ENCODE results near the gene ANAPC10.
A peak's percentile ranks its signal among the peaks of the same experiment; 100 is the strongest.
"Not testable (repeated sequence)": the region's sequence is repeated elsewhere in the genome, so short reads cannot be mapped to it uniquely, and the experiment has no call there.

ANAPC10 gene, protein sequence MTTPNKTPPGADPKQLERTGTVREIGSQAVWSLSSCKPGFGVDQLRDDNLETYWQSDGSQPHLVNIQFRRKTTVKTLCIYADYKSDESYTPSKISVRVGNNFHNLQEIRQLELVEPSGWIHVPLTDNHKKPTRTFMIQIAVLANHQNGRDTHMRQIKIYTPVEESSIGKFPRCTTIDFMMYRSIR

DNA sequence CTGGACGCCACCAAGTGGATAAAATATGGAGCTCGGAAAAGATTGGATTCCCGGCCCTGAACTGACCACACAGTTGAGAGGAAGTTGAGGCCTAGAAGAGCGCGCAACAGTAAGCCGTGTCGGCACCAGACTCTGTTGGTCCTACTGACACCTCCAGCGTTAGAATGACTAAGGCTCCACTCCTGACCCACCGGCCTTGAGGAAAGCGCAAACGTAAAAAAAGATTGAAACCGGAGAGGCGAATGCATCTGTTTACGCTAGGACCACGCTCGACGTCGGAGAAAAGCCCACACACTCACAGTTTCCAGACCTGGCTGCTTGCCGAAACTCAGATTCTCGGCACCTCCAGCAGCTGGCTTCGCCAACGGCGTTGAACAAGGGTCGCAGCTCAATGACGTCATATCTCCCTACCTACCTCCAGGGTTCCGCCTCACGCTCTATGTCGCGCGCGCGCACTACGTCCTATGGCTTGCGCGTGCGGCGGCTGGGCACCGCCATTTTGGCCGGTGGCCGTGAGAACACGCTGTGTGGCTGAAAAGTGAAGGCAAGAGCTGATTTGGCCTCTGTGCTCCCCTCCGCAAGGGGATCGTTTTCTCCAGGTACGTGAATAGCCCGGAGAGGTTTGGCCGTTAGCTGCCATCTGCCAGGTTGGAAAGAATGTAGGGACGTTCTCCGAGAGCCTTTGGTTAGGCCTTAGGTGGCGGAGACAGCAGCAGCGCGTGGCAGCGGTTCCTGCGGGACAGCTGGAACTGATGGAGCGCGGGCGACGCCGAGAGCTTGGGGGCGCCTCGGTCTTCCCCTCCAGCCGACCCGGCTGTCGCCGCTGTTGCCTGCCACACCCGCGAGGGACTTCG, at the start of gene ANAPC10, which contains the start of gene ABCE1:
Gene ANAPC10 (minus strand): TSS at position 376 of the 854 bp plus-strand sequence. CDS start 2,097 bp downstream, outside the sequence.
Gene ABCE1 (plus strand): TSS at position 491 of the 854 bp plus-strand sequence. CDS start 6,102 bp downstream, outside the sequence.
- peak; percentile 90 for DNase-seq

DNA sequence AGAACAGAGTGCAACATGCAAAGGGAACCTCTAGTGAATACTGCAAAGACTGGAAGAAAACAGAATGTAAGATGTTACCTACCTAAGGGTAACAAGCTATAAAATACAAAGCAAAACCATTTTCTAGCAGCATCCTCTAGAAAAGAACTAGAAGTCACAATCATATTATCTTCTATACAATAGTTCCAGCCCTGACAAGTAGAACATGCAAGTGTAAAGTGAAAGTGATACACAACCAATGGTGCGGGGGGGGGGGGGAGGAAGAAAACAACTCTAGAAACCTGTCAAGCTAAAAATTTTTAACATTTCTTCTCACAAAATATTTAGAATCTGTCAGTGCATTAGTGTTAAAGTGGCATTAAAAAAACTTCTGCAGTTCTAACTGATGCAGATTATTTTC, 38.2 kb upstream of the ANAPC10 start:
- not testable (repeated sequence) for DNase-seq

DNA sequence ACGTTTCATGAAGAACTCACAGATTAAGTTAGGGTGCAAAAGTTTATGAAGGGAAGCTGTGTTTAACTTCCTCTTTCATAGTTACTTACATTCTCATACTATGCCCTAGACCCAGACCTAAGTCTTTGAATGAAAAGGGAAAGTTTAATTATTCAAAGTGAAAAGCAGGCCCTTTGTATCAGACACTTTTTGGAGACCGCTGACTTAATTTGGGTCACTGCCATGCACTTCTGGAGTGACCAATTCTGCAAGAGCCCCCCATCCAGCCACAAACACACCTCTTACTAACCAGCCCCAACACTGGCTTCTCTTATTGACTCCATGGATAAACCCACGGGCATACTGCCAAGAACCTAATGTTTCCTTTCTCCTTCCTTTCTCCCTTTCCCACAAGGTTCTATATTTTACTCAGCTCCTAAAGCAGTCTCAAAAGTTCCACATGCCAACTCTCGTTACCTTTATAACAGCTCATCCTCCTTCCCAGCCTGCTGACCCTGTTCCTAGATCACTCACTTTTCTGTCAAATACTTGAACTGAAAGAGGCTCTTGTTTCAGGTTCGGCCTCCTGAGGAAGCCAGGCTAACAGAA, 34.6 kb upstream of the ANAPC10 start:
- DNase-seq: no peak

DNA sequence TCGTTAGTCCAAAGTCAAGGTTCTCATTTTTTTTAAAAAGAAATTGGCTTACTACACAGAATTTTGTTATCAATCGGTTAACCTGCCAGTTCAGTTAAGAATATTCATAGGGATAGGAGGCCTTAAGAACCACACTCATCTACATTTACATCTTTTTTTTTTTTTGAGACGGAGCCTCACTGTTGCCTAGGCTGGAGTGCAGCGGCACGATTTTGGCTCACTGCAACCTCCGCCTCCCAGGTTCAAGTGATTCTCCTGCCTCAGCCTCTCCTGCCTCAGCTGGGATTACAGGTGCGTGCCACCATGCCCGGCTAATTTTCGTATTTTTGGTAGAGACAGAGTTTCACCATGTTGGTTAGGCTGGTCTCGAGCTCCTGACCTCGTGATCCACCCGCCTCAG, 33.9 kb upstream of the ANAPC10 start:
- no peak for DNase-seq

DNA sequence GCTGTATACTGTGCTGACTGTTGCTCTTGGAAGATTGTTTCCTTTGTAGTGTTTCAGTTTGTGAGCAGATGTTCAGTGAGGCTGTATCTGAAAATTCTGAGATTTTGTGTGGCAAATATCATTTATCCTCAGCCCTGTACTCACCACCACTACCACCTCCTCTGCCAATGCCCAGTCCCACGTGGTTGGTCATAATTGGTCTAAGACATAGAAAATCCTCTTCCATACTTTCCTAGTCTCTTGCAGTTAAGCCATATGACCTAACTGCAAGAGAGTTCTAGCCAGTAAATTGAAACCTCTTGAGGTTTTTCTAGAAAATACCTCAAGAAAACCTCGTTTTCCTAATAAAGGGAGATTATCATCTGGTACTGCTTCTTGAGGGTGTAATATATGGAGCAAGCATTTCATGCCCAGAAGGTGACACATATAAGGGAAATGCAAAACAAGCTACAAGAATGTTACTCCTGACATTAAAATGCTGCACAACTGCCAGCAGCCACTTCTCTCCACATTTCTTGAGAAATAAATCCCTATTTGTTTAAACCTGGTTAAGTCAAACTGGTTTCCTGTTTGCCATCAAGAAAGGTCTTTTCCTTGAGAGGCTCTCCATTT, 32.9 kb upstream of the ANAPC10 start:
- DNase-seq: no peak

DNA sequence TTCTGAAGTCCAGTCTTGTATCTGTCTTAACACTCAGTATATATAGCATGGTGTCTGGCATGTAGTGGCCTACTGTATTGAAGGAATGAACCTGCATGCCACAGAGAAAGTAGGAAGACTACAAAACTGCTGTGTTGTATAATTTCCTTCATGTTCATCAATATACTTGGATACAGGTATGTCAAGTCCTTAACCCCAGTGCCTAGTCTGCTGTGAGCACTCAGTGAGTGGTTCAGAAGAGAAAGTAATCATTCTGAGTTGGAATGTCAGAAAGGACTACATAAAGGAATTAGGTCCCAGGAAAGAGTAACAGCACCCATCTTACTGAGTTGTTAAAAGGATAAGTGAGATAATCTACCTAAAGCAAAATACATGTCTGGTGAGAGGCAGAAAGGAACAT, 32.1 kb upstream of the ANAPC10 start:
- no peak for DNase-seq

DNA sequence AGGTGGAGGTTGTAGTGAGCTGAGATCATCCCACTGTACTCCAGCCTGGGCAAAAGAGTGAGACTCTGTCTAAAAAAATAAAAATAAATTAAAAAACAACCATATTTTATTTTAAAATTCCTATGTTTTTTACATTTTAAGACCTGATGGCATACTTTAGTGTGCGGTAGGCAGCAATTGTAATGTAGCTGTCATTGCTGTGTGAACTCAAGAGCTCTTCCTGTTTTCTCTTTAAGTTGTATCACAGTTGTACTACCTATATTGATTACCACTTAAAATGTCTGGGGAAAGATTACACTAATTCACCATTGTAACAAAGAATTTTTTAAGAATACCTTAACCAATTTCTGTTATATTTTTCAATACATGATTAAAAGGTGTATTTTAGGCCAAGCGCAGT, 27.4 kb upstream of the ANAPC10 start:
- no peak for DNase-seq

DNA sequence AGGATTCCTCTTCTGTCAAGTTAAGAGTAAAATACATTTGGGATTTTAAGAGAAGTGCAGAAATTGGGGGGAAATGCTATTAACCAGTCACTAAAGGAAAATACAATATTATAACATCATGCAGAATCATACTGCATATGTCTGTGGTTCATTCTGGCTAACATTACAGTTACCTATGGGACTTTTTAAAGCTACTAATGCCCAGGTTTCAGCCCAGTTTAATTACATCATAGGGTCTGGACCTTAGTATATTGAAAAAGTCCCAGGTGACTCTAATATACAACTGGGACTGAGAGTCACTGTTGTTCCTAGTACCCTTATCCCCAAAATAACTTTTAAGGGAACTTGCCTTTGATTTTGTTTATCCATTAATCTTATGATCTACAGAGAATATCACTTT, 10.1 kb upstream of the ANAPC10 start:
- no peak for DNase-seq

DNA sequence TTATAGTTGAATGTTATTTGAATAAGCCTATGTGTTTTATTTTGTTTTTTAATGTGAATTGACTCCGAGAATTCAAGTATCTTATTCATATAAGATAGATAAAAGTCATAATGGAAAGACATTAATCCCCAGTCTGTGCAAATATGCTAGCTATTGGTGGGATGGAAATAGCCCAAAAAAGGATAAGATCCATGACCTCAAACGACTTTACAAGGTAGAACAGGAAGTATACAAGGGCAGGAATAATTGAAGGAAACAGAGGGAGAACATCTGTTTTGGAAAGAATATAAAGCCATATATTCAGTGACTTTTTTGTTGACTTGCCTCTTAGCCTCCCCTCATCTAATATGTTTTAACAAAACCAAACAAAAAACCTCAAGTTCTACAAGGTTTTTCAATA, 9.1 kb upstream of the ANAPC10 start:
- no peak for DNase-seq

DNA sequence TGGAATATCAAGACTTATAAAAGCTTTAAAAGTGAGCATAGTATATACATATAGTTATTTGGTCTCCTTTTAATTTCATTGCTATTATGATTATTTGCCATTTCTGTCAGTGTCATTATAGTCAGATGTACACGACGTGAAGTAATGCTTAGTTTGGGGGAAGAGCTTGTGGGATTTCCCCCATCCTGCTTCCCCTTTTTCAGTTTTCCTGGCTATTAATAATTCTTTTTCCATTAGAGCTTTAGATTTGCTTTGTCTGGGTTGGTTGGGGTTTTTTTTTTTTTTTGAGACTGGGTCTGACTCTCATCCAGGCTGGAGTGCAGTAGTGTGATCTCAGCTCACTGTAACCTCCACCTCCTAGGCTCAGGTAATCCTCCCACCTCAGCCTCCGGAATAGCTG, 5.5 kb upstream of the ANAPC10 start:
- no peak for DNase-seq

DNA sequence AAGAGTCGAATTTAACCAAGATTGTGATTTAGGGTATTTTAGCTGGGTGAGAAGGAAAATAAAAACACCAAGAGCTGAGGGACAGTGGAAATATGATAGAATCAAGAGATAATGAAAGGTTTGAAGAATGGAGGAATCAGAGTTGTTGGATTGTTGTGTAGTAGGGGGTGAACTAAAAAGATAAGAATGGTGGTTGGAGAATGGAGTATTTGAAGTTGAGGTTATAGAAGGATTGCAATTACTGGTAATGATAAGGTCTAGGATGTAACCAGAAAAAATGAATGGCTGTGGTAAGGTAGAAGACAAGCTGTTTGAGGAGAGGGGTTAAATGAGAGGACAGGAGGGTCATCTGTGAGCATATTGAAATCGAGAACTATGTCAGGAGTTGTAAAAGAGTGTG, 4.6 kb upstream of the ANAPC10 start:
- DNase-seq: no peak

DNA sequence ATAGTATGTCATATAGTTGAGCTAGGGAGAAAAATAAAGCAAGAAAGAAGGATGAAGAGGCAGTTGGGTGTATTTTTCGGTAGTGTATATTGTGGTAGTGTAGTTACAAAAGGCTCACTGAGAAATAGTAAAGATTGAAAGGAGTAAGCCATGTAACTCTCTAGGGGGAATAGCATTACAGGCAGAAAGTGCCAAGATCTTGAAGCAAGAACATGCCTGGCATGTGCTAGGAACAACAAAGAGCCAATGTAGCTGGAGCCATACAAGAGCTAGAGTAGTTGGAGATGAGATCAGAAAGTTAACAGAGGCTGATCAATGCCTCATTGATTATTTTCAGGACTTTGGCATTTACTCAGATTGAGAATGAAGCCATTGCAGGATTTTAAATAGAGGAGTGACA, 3.1 kb upstream of the ANAPC10 start:
- no peak for DNase-seq

DNA sequence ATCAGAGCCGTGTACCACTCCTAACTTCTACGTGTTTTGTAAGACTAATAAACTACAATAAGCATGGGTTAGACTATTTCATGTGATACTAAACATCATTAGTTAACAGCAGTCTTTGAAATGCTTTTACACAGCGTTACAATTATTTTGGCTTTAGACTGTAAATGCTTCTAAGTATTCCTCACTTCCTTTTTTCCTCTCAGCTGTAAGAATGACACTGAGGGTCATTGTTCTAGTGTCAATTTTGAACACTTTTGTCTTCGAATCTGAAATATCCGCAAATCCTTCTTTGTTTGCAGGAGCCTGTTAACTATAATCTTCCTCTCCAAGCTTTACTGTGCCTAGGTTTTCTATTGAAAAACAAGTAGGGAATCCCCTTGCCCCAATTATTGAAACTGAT, 1.7 kb upstream of the ANAPC10 start:
- no peak for DNase-seq

DNA sequence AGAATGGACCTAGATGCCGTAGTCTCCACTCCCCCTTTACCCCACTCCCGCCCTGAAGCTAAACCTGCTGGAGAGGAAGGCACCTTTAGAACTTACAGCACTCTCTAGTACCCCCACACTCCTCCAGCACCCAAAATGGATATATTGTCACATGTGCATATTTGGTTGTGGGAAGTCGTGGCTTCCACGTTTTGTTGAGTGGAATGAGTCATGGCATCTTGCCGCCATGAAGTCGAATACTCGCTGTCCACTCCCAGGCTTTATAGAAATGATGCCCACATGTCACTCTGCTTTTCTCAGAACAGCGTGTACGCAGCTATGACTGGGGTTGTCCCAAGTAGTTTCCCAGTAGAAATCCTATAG, 660 bp upstream of the ANAPC10 start:
- no peak for DNase-seq

DNA sequence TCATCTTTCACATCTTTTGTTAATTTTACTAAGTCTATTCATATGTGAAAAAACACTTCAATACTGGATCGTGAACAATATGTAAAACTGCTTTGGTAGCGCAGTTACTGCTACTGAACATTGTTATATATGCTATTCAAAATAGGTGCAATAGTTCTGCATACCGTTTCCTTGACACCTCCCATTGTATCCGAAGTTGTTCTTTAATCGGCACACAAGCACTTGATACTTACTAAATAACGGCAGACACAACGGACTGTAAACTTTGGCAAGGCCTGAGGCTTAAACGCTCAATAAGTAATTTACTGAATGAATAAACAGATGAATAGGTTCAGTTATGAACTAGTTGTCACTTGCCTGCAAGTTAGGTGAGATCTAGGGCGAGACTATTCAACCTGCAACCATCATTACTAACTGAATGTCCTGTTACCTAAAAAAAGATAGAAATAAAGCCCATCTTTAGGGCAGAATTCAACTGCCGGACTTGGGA, 620 bp downstream of the ANAPC10 start:
- no peak for DNase-seq

DNA sequence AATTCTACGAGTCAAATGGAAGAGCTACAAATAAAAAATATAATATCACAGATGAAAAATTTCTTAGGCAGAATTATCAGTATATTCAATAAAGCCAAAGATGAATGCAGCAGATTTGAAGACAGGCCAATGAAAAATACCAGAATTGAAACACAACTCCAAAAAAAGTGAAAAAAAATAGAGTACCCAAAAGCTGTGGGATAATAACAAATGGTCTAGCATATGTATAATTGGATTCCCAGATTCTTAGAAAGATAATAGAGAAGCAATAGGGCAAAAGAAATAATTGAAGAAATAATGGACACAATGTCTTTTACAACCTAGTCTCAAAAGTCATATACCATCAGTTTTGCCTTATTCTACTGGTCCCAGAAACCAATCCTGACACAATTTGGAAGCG, 4.4 kb downstream of the ANAPC10 start:
- no peak for DNase-seq

DNA sequence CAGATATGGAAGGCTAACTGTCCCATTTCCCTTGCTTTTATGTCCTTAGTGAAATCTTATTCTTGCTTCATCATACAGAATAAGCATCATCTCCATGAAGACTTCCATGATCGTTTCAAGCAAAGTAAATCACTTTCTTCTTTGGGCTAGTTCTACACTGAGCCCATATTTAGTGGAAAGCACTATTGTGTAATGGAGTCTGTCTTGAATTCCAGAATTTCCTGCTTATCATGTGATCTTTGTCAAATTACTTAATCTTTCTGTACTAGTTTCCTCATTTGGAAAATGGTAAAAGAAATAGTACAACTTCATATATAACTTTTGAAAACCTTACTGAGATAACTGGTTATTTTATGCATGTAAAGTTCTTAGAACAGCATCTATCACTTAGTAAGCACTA, 7.6 kb downstream of the ANAPC10 start:
- no peak for DNase-seq

DNA sequence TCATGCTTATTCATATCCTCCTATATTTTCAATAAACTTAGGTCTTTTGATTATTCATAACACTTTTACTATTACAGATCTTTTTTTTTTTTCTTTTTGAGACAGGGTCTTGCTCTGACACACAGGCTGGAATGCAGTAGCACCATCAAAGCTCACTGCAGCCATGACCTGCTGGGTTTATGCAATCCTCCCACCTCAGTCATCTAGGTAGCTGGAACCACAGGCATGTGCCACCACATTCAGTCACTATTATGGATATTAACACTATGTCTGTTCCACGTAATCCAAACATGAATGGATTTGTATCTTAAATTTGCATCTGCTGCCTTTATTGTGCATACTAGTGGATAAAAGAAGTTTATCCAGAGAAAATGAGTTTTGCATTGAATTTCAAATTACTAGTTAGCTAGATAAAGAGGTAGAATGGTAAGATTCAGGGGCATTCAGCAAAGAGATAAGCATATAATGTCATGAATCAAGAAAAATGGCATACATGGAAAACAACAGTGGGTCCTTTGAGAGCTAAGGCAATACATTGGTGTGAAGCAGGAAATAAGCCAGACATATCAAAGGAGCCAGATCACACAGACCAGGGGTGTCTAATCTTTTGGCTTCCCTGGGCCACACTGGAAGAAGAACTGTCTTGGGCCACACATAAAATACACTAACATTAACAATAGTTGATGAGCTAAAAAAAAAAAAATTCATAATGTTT, 13.9 kb downstream of the ANAPC10 start:
- DNase-seq: no peak

DNA sequence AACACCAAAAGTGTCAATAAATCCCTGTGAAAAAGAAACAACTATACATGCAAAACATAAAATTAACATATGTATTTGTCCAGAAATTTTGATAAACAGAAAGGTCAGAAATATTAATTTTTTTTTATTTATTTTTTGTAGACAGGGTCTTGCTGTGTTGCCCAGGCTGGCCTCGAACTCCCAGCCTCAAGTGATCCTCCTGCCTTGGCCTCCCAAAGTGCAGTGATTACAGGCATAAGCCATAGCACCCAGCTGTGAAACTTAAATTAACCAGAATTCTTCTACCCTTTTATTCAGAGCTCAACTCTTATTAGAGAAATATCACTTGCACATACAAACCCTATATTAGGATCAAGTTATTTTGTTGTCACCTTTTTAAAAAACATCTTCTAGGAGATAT, 16.2 kb downstream of the ANAPC10 start:
- no peak for DNase-seq

DNA sequence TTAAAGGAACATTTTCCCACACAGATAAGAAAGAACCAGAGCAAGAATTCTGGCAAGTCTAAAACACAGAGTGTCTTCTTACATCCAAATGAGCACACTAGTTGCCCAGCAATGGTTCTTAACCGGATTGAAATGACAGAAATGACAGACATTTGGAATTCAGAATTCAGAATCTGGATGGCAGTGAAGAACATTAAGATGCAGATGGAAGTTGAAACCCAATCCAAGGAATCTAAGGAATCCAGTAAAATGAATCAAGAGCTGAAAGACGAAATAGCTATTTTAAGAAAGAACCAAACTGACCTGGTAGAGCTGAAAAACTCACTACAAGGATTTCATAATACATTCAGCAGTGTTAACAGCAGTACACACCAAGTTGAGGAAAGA, 21.5 kb downstream of the ANAPC10 start:
- no peak for DNase-seq

DNA sequence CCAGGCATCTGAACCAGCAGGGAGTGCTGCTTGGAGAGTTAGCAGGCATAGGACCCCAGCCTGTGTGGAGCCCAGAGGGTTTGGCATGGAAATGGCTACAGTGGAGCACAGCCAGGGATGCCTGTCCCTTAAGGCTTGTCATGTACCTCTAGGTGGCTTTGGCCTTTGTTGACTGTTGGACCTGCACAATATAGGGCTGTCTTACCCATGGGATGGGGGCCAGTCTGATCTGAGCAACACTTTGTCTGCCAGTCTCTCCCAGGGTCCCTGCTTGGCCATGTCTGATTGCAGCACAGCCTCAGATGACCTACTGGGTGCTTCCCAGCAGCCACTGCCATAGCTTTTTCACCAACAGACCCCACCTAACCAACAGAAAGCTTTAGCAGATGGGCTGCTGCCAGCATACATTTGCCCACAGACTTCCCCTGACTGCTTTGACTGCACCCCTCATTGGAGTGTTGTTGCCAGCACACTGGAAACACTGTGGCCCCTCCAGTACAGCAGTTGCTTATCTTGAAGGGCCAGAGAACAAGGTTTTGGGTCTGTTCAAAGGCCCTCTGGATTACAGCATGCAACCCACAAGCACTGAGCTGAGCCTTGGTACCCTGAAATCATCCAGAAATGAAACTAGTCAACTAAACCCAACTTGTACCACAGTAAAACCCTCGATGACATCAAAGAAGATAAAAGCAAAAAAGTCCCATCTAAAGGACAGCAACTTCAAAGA, 22.1 kb downstream of the ANAPC10 start:
- no peak for DNase-seq

DNA sequence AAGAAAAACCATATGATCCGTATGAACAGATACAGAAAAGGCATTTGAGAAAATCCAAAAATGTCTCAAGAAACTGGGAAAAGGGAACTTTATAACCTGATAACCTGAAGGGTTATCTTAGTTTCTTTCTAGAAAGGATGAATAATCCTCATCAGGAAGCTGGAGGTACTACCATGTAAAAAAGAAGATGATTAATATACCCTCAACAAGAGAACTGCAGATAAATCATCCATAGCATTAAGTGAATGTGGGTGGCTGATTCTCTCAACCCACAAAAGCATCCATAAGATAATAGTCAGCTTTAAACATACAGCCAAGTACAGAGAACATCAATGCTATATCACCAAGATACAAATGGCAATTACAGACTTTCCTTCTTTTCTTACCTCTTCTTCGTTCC, 26.4 kb downstream of the ANAPC10 start:
- no peak for DNase-seq

Data from NCI-H774 (cell line).